WTC11 (cell line): ENCODE data around the gene BRMS1.

ENCODE experiments used
- ESRRA ChIP-seq: sonication (generic); formaldehyde crosslinking; IDR thresholded peaks from 2 replicates; pipeline ENCODE4 v1.8.1; 2022; ENCODE audit warnings: mild to moderate bottlenecking, missing genetic modification reagents, borderline replicate concordance
- FOXK1 ChIP-seq: sonication (generic); formaldehyde crosslinking; IDR thresholded peaks from 2 replicates; pipeline ENCODE4 v1.8.0; 2022; ENCODE audit warnings: mild to moderate bottlenecking, moderate library complexity, missing genetic modification reagents
- NR1H2 ChIP-seq: sonication (generic); formaldehyde crosslinking; IDR thresholded peaks from 2 replicates; pipeline ENCODE4 v1.9.0; 2021; ENCODE audit warnings: mild to moderate bottlenecking, moderate library complexity, missing genetic modification reagents
- NR2C2 ChIP-seq: sonication (generic); formaldehyde crosslinking; IDR thresholded peaks from 2 replicates; pipeline ENCODE4 v1.8.0; 2022; ENCODE audit warnings: mild to moderate bottlenecking, missing genetic modification reagents
- SMAD3 ChIP-seq: sonication (generic); formaldehyde crosslinking; IDR thresholded peaks from 2 replicates; pipeline ENCODE4 v1.8.0; 2022; ENCODE audit warnings: missing genetic modification reagents, mild to moderate bottlenecking, borderline replicate concordance
- TCF7 ChIP-seq: sonication (generic); formaldehyde crosslinking; IDR thresholded peaks from 2 replicates; pipeline ENCODE4 v1.8.0; 2022; ENCODE audit warnings: mild to moderate bottlenecking, low read depth, missing genetic modification reagents, moderate library complexity
- TEAD1 ChIP-seq: sonication (generic); formaldehyde crosslinking; IDR thresholded peaks from 2 replicates; pipeline ENCODE4 v1.8.0; 2022; ENCODE audit warnings: mild to moderate bottlenecking, missing genetic modification reagents
- USF2 ChIP-seq: sonication (generic); formaldehyde crosslinking; IDR thresholded peaks from 2 replicates; pipeline ENCODE4 v1.8.1; 2023; ENCODE audit warnings: mild to moderate bottlenecking, missing genetic modification reagents, moderate library complexity
- ZNF121 ChIP-seq: sonication (generic); formaldehyde crosslinking; IDR thresholded peaks from 2 replicates; pipeline ENCODE4 v1.8.0; 2023; ENCODE audit warnings: missing genetic modification reagents
- ZNF138 ChIP-seq: sonication (generic); formaldehyde crosslinking; conservative IDR thresholded peaks from 2 replicates; pipeline ENCODE4 v1.8.1; 2022; ENCODE audit warnings: mild to moderate bottlenecking, moderate library complexity, missing genetic modification reagents
- TF ChIP-seq, protein P1 (sequence below): sonication (generic); formaldehyde crosslinking; IDR thresholded peaks from 2 replicates; pipeline ENCODE4 v1.8.1; 2022; ENCODE audit warnings: low read depth, missing genetic modification reagents, borderline replicate concordance
- TF ChIP-seq, protein P2 (sequence below): fragments of 200-600 bp; IDR thresholded peaks from 2 replicates; pipeline ENCODE4 v1.8.0; 2022; ENCODE audit warnings: antibody characterized with exemption
- TF ChIP-seq, protein P3 (sequence below): sonication (generic); formaldehyde crosslinking; IDR thresholded peaks from 2 replicates; pipeline ENCODE4 v1.8.0; 2022; ENCODE audit warnings: mild to moderate bottlenecking, missing genetic modification reagents

DNA sequence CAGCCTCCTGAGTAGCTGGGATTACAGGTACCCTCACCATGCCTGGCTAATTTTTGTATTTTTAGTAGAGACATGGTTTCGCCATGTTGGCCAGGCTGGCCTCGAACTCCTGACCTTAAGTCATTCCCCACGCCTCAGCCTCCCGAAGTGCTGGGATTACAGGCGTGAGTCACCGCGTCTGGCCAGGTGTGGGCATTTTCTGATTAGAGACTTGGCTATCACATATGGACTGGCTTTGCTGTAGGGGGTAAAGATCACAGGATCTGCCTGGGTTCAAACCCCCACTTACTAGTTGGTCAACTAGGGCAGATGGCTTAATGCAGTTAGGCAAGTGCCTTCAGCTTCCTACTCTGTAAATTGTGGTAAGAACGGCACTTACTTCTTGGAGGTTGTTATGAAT, 34.6 kb downstream of the BRMS1 start:
- TF ChIP-seq, protein P1, sequence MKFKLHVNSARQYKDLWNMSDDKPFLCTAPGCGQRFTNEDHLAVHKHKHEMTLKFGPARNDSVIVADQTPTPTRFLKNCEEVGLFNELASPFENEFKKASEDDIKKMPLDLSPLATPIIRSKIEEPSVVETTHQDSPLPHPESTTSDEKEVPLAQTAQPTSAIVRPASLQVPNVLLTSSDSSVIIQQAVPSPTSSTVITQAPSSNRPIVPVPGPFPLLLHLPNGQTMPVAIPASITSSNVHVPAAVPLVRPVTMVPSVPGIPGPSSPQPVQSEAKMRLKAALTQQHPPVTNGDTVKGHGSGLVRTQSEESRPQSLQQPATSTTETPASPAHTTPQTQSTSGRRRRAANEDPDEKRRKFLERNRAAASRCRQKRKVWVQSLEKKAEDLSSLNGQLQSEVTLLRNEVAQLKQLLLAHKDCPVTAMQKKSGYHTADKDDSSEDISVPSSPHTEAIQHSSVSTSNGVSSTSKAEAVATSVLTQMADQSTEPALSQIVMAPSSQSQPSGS (CRISPR knock-in tag) = no peak
- TF ChIP-seq, protein P2, sequence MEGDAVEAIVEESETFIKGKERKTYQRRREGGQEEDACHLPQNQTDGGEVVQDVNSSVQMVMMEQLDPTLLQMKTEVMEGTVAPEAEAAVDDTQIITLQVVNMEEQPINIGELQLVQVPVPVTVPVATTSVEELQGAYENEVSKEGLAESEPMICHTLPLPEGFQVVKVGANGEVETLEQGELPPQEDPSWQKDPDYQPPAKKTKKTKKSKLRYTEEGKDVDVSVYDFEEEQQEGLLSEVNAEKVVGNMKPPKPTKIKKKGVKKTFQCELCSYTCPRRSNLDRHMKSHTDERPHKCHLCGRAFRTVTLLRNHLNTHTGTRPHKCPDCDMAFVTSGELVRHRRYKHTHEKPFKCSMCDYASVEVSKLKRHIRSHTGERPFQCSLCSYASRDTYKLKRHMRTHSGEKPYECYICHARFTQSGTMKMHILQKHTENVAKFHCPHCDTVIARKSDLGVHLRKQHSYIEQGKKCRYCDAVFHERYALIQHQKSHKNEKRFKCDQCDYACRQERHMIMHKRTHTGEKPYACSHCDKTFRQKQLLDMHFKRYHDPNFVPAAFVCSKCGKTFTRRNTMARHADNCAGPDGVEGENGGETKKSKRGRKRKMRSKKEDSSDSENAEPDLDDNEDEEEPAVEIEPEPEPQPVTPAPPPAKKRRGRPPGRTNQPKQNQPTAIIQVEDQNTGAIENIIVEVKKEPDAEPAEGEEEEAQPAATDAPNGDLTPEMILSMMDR = no peak
- TF ChIP-seq ZNF138 (CRISPR knock-in tag) (no peak), FOXK1 (CRISPR knock-in tag) (no peak), NR2C2 (no peak), ZNF121 (CRISPR knock-in tag) (no peak), ESRRA (CRISPR knock-in tag) (no peak), TEAD1 (CRISPR knock-in tag) (no peak), SMAD3 (CRISPR knock-in tag) (no peak), NR1H2 (CRISPR knock-in tag) (no peak), USF2 (CRISPR knock-in tag) (no peak), TCF7 (no peak)
- TF ChIP-seq, protein P3, sequence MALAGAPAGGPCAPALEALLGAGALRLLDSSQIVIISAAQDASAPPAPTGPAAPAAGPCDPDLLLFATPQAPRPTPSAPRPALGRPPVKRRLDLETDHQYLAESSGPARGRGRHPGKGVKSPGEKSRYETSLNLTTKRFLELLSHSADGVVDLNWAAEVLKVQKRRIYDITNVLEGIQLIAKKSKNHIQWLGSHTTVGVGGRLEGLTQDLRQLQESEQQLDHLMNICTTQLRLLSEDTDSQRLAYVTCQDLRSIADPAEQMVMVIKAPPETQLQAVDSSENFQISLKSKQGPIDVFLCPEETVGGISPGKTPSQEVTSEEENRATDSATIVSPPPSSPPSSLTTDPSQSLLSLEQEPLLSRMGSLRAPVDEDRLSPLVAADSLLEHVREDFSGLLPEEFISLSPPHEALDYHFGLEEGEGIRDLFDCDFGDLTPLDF = no peak
